H1 (cell line): Measurements from ENCODE around the gene AFF4. TPM values are rescaled to one million over a fixed set of nuclear protein-coding genes. Genes with fewer than 3 reads are reported as not detected.
A peak's percentile ranks its signal among the peaks of the same experiment; 100 is the strongest.

Source experiments
- CTCF ChIA-PET: fragments of 300-600 bp; sonication (Branson Sonifier 250); formaldehyde crosslinking; loops from one replicate; lab custom pipeline; 2021; ENCODE audit not compliant: partially characterized antibody; lab: Charles Lee
- POLR2A ChIA-PET: fragments of 300-600 bp; sonication (Branson Sonifier 250); formaldehyde crosslinking; loops from one replicate; lab custom pipeline; 2021; ENCODE audit warnings: inconsistent platforms; ENCODE audit not compliant: partially characterized antibody; lab: Charles Lee
- DNase-seq, 2 experiments: peaks; one replicate each; pipeline versions ENCODE4 v3.0.0 to v3.0.0-alpha.2; 2010 to 2022; ENCODE audit warnings: low spot score in 2 of 2, low read depth in 1 of 2, mixed read lengths in 1 of 2
- FAIRE-seq: peaks from 2 replicates; lab custom pipeline; 2011; peaks lifted over from hg19 to GRCh38; lab: Jason Lieb, UNC
- H2AFZ ChIP-seq: 2 replicates; pipeline ENCODE4 v1.8.1; 2012; ENCODE audit warnings: low read length, inconsistent platforms
- H2AK5ac ChIP-seq: 2 replicates; pipeline ENCODE4 v1.6.1; 2013; ENCODE audit warnings: low read depth, low read length
- H2BK120ac ChIP-seq: replicated peaks from 2 replicates; pipeline ENCODE3; 2013; ENCODE audit warnings: low read depth, low read length, inconsistent platforms
- H2BK12ac ChIP-seq: 2 replicates; pipeline ENCODE4 v1.6.1; 2013; ENCODE audit warnings: low read depth, low read length
- H2BK15ac ChIP-seq: 2 replicates; pipeline ENCODE4 v1.6.1; 2013; ENCODE audit warnings: low read length
- H2BK20ac ChIP-seq: 2 replicates; pipeline ENCODE4 v1.6.1; 2013; ENCODE audit warnings: low read length
- H2BK5ac ChIP-seq: 2 replicates; pipeline ENCODE4 v1.6.1; 2013; ENCODE audit warnings: low read depth, low read length
- H3K14ac ChIP-seq: 2 replicates; pipeline ENCODE4 v1.6.1; 2013; ENCODE audit warnings: inconsistent platforms; ENCODE audit not compliant: insufficient read length
- H3K18ac ChIP-seq: 2 replicates; pipeline ENCODE4 v1.6.1; 2013; ENCODE audit warnings: low read length; ENCODE audit errors: extremely low read depth
- H3K23ac ChIP-seq: 2 replicates; pipeline ENCODE4 v1.6.1; 2013; ENCODE audit warnings: inconsistent platforms; ENCODE audit not compliant: insufficient read length
- H3K23me2 ChIP-seq: 2 replicates; pipeline ENCODE4 v1.6.1; 2013; ENCODE audit warnings: low read depth, low read length
- H3K27ac ChIP-seq: 2 replicates; pipeline ENCODE4 v1.6.1; 2011; ENCODE audit warnings: low read depth, low read length, inconsistent platforms
- H3K27me3 ChIP-seq, 4 experiments: replicated peaks in 1 of 4; 1 replicate in 1 of 4; 2 replicates in 3 of 4; pipeline versions ENCODE4 v1.6.1 to v1.8.1; 2011 to 2013; ENCODE audit warnings: low read length in 3 of 4, mild to moderate bottlenecking in 3 of 4, inconsistent platforms in 2 of 4, mixed read lengths in 2 of 4, moderate library complexity in 1 of 4; ENCODE audit not compliant: control insufficient read depth in 3 of 4, insufficient read depth in 3 of 4; ENCODE audit errors: extremely low read depth in 1 of 4
- H3K36me3 ChIP-seq, 4 experiments: 2 replicates each; pipeline versions ENCODE4 v1.6.1 to v1.8.1; 2011 to 2013; ENCODE audit warnings: mild to moderate bottlenecking in 4 of 4, low read length in 3 of 4, moderate library complexity in 2 of 4, control low read depth in 1 of 4, inconsistent platforms in 1 of 4; ENCODE audit not compliant: insufficient read depth in 4 of 4, control insufficient read depth in 2 of 4
- H3K4ac ChIP-seq: replicated peaks from 2 replicates; pipeline ENCODE3; 2013; ENCODE audit warnings: low read length, low read depth, mixed read lengths, inconsistent platforms; ENCODE audit not compliant: insufficient read length
- H3K4me1 ChIP-seq, 4 experiments: replicated peaks in 1 of 4; 1 replicate in 1 of 4; 2 replicates in 3 of 4; pipeline versions ENCODE4 v1.6.1 to v1.8.1; 2011 to 2013; ENCODE audit warnings: low read length in 3 of 4, inconsistent platforms in 2 of 4, mixed read lengths in 1 of 4; ENCODE audit not compliant: insufficient read depth in 4 of 4, control insufficient read depth in 3 of 4
- H3K4me2 ChIP-seq, 2 experiments: 2 replicates each; pipeline versions ENCODE4 v1.6.1 to v1.8.1; 2011 to 2013; ENCODE audit warnings: low read depth in 2 of 2, low read length in 2 of 2, control low read depth in 1 of 2, inconsistent platforms in 1 of 2, mild to moderate bottlenecking in 1 of 2; ENCODE audit not compliant: insufficient read depth in 1 of 2
- H3K4me3 ChIP-seq, 4 experiments: fragments of 200-600, 300-600 bp in 1 of 4; sonication (generic), shearing (Covaris generic), sonication (Bioruptor Twin) in 1 of 4; 2 replicates each; pipeline versions ENCODE4 v1.5.1 to v1.8.1; 2011 to 2016; ENCODE audit warnings: low read length in 4 of 4, low read depth in 3 of 4, control low read depth in 2 of 4, inconsistent platforms in 2 of 4, mild to moderate bottlenecking in 2 of 4, mixed read lengths in 1 of 4, moderate library complexity in 1 of 4; ENCODE audit not compliant: insufficient read depth in 2 of 4; ENCODE audit errors: extremely low read depth in 1 of 4
- H3K56ac ChIP-seq: replicated peaks from 2 replicates; pipeline ENCODE3; 2013; ENCODE audit warnings: low read depth, mild to moderate bottlenecking, mixed read lengths, low read length, inconsistent platforms; ENCODE audit not compliant: insufficient read length
- H3K79me1 ChIP-seq: 2 replicates; pipeline ENCODE4 v1.6.1; 2013; ENCODE audit warnings: low read depth, low read length, control low read depth
- H3K79me2 ChIP-seq, 2 experiments: 2 replicates each; pipeline versions ENCODE4 v1.6.1 to v1.8.1; 2012 to 2013; ENCODE audit warnings: low read length in 2 of 2, mild to moderate bottlenecking in 2 of 2, inconsistent platforms in 1 of 2; ENCODE audit not compliant: insufficient read depth in 2 of 2, control insufficient read depth in 1 of 2
- H3K9ac ChIP-seq, 4 experiments: replicated peaks in 1 of 4; 1 replicate in 1 of 4; 2 replicates in 3 of 4; pipeline versions ENCODE4 v1.6.1 to v1.8.1; 2011 to 2013; ENCODE audit warnings: low read depth in 3 of 4, low read length in 3 of 4, control low read depth in 2 of 4, mild to moderate bottlenecking in 2 of 4, moderate library complexity in 2 of 4, inconsistent platforms in 1 of 4; ENCODE audit errors: extremely low read depth in 1 of 4
- H3K9me3 ChIP-seq, 2 experiments: 2 replicates each; pipeline versions ENCODE4 v1.6.1 to v1.8.1; 2012 to 2013; ENCODE audit warnings: mild to moderate bottlenecking in 2 of 2, moderate library complexity in 2 of 2, control low read depth in 1 of 2, inconsistent platforms in 1 of 2, low read depth in 1 of 2, low read length in 1 of 2, mixed read lengths in 1 of 2; ENCODE audit not compliant: insufficient read depth in 2 of 2
- H4K20me1 ChIP-seq, 2 experiments: replicated peaks in 1 of 2; 2 replicates each; pipeline versions ENCODE3 to v1.8.1; 2011 to 2013; ENCODE audit warnings: inconsistent platforms in 2 of 2, low read length in 2 of 2, mild to moderate bottlenecking in 1 of 2; ENCODE audit not compliant: insufficient read depth in 2 of 2, control insufficient read depth in 1 of 2
- H4K5ac ChIP-seq: 2 replicates; pipeline ENCODE4 v1.6.1; 2013; ENCODE audit warnings: low read length, low read depth, mixed read lengths, inconsistent platforms; ENCODE audit not compliant: insufficient read length
- H4K8ac ChIP-seq: 2 replicates; pipeline ENCODE4 v1.8.0; 2013; ENCODE audit warnings: mild to moderate bottlenecking, moderate library complexity, low read length, inconsistent platforms; ENCODE audit not compliant: insufficient read depth; ENCODE audit errors: extremely low read depth
- H4K91ac ChIP-seq: replicated peaks from 2 replicates; pipeline ENCODE3; 2013; ENCODE audit warnings: low read length, mixed read lengths, inconsistent platforms; ENCODE audit not compliant: insufficient read length
- SIX5 ChIP-seq: IDR thresholded peaks from 2 replicates; pipeline ENCODE4 v1.6.1; 2011; ENCODE audit warnings: mild to moderate bottlenecking, low read depth, low read length
- WGBS, 2 experiments: shearing (Covaris generic) in 1 of 2; methylation state at CpG; one replicate each; pipeline versions ENCODE4 v1.1.6 to v1.1.7; 2013 to 2015; ENCODE audit warnings: low lambda C conversion rate in 2 of 2, mixed read lengths in 2 of 2, inconsistent platforms in 1 of 2, low coverage in 1 of 2, missing lambda C conversion rate in 1 of 2; ENCODE audit not compliant: insufficient replicate concordance in 2 of 2, insufficient coverage in 1 of 2, insufficient read length in 1 of 2; ENCODE audit errors: extremely low coverage in 1 of 2, missing lambda C conversion rate in 1 of 2; 5-methylcytosine and 5-hydroxymethylcytosine counted together
- polyA plus RNA-seq, 7 experiments: library from polyadenylated mRNA; depleted of rRNA in 3 of 7; stranded (reverse) in 5 of 7; unstranded in 2 of 7; fragments of >200 nt in 5 of 7; fragments of 200-250 nt in 2 of 7; gene quantifications; 1 replicate in 5 of 7; 2 replicates in 1 of 7; 4 replicates in 1 of 7; pipeline versions ENCODE4 v1.2.1 to v1.2.3, GENCODE V29; 2011 to 2013; ENCODE audit warnings: missing spikeins in 2 of 7, mixed read lengths in 2 of 7
- total RNA-seq: library from RNA; stranded (reverse); fragmentation: NEBNext Ultra II Directional; extraction: Animal tissue kit (Norgen Biotek cat#: 25700); gene quantifications from 2 replicates; pipeline ENCODE4 v1.2.1, GENCODE V29; 2021

Gene AFF4
- total and polyA plus RNA-seq, 2 of the 8 experiments (the other 6 are each of a cell fraction or from before 2014, with no cell fraction given) = 12.0 to 61.4 TPM

GRCh38 chr5:132961887-132962286, 1.5 kb downstream of the AFF4 start:
- Histone ChIP-seq H3K9me3 (no peaks in the 10 kb centered on the region), H3K27ac (no peak overlapping the region), H3K4ac (no peak overlapping the region), H3K4me2 (peak overlapping the region; percentile 76 to 83), H2AK5ac (no peak overlapping the region), H4K20me1 (peaks cover 2 to 7% of the 10 kb centered on the region in 2 experiments), H4K8ac (no peak overlapping the region), H4K91ac (no peak overlapping the region), H4K5ac (no peak overlapping the region), H3K9ac (peak overlapping the region; percentile 84 to 98 (median 95)), H3K36me3 (no peaks in the 10 kb centered on the region), H3K23ac (no peak overlapping the region), H3K23me2 (peaks cover 10% of the 10 kb centered on the region), H3K27me3 (no peaks in the 10 kb centered on the region), H3K4me1 (no peaks in the 10 kb centered on the region), H3K56ac (no peak overlapping the region), H2AFZ (no peak overlapping the region), H3K79me1 (no peaks in the 10 kb centered on the region), H3K4me3 (peak overlapping the region; percentile 77 to 95 (median 86)), H3K79me2 (peaks cover 35 to 60% of the 10 kb centered on the region in 2 experiments), H2BK20ac (no peak overlapping the region), H2BK15ac (no peak overlapping the region), H2BK5ac (no peak overlapping the region), H3K14ac (no peak overlapping the region), H2BK12ac (no peak overlapping the region), H3K18ac (no peak overlapping the region), H2BK120ac (no peak overlapping the region)
- no peak for TF ChIP-seq SIX5
- WGBS, 2 experiments = 50% methylated on average over 5 of the region's 5 CpGs; no CpG with 5 or more reads in 1 of the 2 experiments
- FAIRE-seq (no peak), DNase-seq (no peak)
- CTCF ChIA-PET = interaction anchor here (0.7 to 1.7 kb wide), 2 partner anchors 52 to 55 kb away, joined by 3 read pairs; no protein-coding TSS in a partner anchor
- POLR2A ChIA-PET = interaction anchor here (0.7 to 7.3 kb wide), 13 partner anchors 7 to 357 kb away, joined by 3 to 104 read pairs (median 4); partner anchors contain the start of genes GDF9, HSPA4, UQCRQ and ZCCHC10
